LNCaP clone FGC (cell line): ENCODE results near the gene AMH.

Experiments used
- DNase-seq: peaks from one replicate; pipeline ENCODE4 v3.0.0-alpha.2; 2011; ENCODE audit warnings: low read depth
- H3K4me3 ChIP-seq: 2 replicates; pipeline ENCODE4 v1.5.1; 2011; ENCODE audit warnings: mild to moderate bottlenecking, low read depth, low read length, control low read depth
- CTCF ChIP-seq: IDR thresholded peaks from 2 replicates; pipeline ENCODE4 v1.5.1; 2012; ENCODE audit warnings: mild to moderate bottlenecking; ENCODE audit not compliant: control insufficient read depth, insufficient read depth; ENCODE audit errors: extremely low read depth

AMH gene

GRCh38 chr19:2268480-2268830 lies 19.3 kb downstream of the AMH start:
- H3K4me3 ChIP-seq: peak overlapping the region; percentile 93

GRCh38 chr19:2268861-2269243 lies 19.7 kb downstream of the AMH start:
- no peak for TF ChIP-seq CTCF
- no peak for DNase-seq
- H3K4me3 ChIP-seq: peak overlapping the region; percentile 93

More at GRCh38 chr19:2268480-2268830, 19.3 kb downstream of the AMH start:
- no peak for DNase-seq
- TF ChIP-seq CTCF: no peak

- TF ChIP-seq CTCF: no peak
- H3K4me3 ChIP-seq: peak overlapping the region; percentile 93
- DNase-seq: peak; percentile 76
These were observed 20.4 kb downstream of the AMH start for GRCh38 chr19:2269244-2270156.

- peak overlapping the region; percentile 93 for H3K4me3 ChIP-seq
- no peak for TF ChIP-seq CTCF
- DNase-seq: no peak
These were observed 21.0 kb downstream of the AMH start for GRCh38 chr19:2270157-2270422.

DNA sequence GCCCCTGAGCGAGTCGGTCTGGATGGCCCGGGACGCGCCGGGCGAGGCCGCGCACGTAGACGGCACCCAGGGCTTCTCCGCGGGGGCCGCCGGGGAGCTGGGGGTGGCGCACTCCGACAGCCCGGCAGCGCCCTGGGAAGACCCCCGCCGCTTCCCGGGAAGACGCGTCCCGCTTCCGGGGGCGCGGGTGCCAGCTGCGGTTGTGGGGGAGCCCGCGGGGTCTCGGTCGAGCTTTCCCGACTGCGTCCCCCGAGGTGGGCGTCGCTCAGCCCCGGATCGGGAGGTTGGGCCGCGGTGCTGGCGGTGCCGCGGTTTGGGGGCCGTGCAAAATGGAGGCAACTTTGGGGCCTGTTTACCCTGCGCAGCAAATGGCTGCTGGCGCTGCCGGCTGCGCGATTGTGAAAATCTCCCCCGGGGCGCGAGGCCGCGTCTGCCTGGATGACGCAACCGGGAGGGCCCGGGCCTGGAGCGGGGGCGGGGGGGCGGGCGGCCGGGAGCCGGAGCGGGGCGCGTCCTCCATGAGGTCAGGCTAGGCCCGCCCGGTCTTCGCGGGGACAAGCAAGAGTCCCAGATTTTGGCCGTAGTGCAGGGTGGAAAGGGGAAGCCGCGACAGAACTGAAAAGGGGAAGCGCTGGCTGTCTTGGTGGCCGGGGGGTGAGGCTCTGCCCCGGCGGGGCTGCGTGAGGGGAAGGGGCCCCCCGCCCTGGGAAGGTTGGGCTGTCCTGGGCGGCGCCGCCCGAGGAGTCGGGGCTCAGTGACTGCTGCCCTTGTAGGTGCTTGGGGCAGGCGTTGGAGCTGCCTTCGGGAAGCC lies 21.5 kb downstream of the AMH start:
- TF ChIP-seq CTCF: no peak
- no peak for DNase-seq
- peak overlapping the region; percentile 93 for H3K4me3 ChIP-seq

DNA sequence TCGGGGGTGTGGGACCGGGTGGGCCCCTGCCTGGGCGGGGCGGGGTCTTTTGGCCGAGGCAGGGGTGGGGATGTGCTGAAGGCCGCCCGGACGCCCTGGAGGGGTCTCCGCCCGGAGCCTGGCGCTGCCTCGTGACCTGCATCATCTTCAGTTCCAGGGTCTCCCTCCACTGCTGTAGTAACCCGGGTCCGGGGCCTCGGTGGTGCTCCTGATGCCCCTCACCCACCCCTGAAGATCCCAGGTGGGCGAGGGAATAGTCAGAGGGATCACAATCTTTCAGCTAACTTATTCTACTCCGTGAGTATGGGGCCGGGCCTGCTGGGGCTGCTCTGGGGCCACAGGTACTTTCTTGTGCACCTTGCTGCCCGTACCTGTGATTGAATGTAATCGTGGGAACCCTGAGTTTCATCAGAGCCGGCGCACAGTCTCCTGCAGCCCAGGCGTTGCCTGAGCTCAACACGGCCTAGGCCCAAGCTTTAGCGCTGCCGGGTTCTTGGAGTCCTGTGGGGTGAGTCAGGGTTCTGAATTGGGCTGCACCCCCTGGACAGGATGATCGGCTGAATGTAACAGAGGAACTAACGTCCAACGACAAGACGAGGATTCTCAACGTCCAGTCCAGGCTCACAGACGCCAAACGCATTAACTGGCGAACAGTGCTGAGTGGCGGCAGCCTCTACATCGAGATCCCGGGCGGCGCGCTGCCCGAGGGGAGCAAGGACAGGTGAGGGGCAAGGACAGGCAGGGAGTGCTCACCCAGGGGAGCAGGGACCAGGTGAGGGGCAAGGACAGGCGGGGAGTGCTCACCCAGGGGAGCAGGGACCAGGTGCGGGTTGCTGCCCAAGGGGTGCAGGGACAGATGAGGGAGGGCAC lies 22.3 kb downstream of the AMH start:
- H3K4me3 ChIP-seq: peak overlapping the region; percentile 93
- TF ChIP-seq CTCF: no peak
- DNase-seq: no peak
